Stimulated activated naive CD8-positive, alpha-beta T cell treated with anti-CD3 and anti-CD28 coated beads, Interleukin-15, Interleukin-2, amounts not matched to agents 100 ng/mL and 50 ng/mL, for 24 hours (primary cell): ENCODE results near the gene TMEM269.

Experiments used
- H3K27ac Mint-ChIP-seq: one replicate; pipeline ENCODE4 v1.8.0; 2021; ENCODE audit warnings: mild to moderate bottlenecking, mixed read lengths
- H3K27me3 Mint-ChIP-seq: one replicate; pipeline ENCODE4 v1.8.0; 2021; ENCODE audit warnings: mixed read lengths
- H3K36me3 Mint-ChIP-seq: one replicate; pipeline ENCODE4 v1.8.0; 2021; ENCODE audit warnings: low read depth, mixed read lengths
- H3K4me1 Mint-ChIP-seq: one replicate; pipeline ENCODE4 v1.8.0; 2021; ENCODE audit warnings: low read depth, mixed read lengths
- H3K4me3 Mint-ChIP-seq: one replicate; pipeline ENCODE4 v1.8.0; 2021; ENCODE audit warnings: mild to moderate bottlenecking, mixed read lengths
- H3K9me3 Mint-ChIP-seq: one replicate; pipeline ENCODE4 v1.8.0; 2021; ENCODE audit warnings: mixed read lengths

TMEM269 gene

DNA sequence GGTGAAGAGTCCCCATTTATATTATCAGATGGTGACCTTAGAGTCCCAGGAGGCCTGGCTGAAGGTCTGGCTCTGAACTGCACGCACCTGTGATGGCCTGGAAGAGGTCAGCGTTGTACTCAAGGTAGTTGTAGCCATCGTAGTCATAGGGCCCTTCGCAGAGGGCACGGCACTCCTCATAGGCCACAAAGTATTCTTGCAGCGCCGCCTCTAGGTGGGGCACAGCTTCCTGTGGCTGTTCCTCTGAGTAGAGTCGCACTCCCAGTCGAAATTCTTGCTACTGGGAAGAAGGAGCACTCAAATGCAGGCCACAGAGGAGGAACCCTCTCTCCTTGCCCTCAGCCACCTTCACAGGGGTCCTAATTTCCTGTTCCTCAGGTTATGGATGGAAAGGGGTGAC is 25.7 kb upstream of the TMEM269 start:
- H3K36me3 Mint-ChIP-seq, result peaks cover 56% of the 10 kb centered on the region
- no peak overlapping the region for H3K27ac Mint-ChIP-seq
- H3K9me3 Mint-ChIP-seq, result no peaks in the 10 kb centered on the region
- H3K4me3 Mint-ChIP-seq, result no peak overlapping the region
- peaks cover 2% of the 10 kb centered on the region for H3K4me1 Mint-ChIP-seq
- no peaks in the 10 kb centered on the region for H3K27me3 Mint-ChIP-seq

- H3K4me1 Mint-ChIP-seq, result peaks cover 2% of the 10 kb centered on the region
- no peaks in the 10 kb centered on the region for H3K27me3 Mint-ChIP-seq
- no peaks in the 10 kb centered on the region for H3K9me3 Mint-ChIP-seq
- H3K36me3 Mint-ChIP-seq, result peaks cover 34% of the 10 kb centered on the region
- no peak overlapping the region for H3K27ac Mint-ChIP-seq
- no peak overlapping the region for H3K4me3 Mint-ChIP-seq
Observed at GRCh38 chr1:42761567-42761966, 23.2 kb upstream of the TMEM269 start.

GRCh38 chr1:42762269-42762668 is 22.5 kb upstream of the TMEM269 start:
- Mint-ChIP-seq H3K4me1 (no peaks in the 10 kb centered on the region), H3K36me3 (peaks cover 27% of the 10 kb centered on the region), H3K4me3 (no peak overlapping the region), H3K27me3 (no peaks in the 10 kb centered on the region), H3K27ac (no peak overlapping the region), H3K9me3 (no peaks in the 10 kb centered on the region)

DNA sequence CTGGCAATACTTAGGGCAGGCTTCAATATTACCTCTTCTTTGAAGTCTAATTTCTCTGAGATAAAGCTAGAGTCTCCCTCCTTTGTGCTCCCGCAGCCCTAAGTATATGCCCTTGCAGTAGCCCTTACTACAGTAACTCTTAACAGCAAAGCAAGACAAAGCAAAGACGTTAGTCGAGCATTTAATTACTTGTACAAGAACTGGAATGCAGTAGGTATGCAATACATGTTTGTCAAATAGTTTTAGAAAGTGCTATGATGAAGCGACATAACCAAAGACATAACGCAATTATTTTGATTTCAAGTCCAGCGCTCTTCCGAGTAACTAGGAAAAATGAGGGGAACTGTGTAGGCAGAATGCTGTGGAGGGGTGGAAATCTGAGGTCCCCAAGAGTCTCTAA is 19.5 kb upstream of the TMEM269 start:
- H3K27me3 Mint-ChIP-seq, result no peaks in the 10 kb centered on the region
- no peaks in the 10 kb centered on the region for H3K9me3 Mint-ChIP-seq
- no peak overlapping the region for H3K27ac Mint-ChIP-seq
- no peak overlapping the region for H3K4me3 Mint-ChIP-seq
- peaks cover 27% of the 10 kb centered on the region for H3K4me1 Mint-ChIP-seq
- peaks cover 19% of the 10 kb centered on the region for H3K36me3 Mint-ChIP-seq

GRCh38 chr1:42765832-42766740 is 18.7 kb upstream of the TMEM269 start:
- H3K36me3 Mint-ChIP-seq, result peaks cover 26% of the 10 kb centered on the region
- no peaks in the 10 kb centered on the region for H3K9me3 Mint-ChIP-seq
- H3K27ac Mint-ChIP-seq, result no peak overlapping the region
- H3K4me3 Mint-ChIP-seq, result no peak overlapping the region
- peaks cover 32% of the 10 kb centered on the region for H3K4me1 Mint-ChIP-seq
- no peaks in the 10 kb centered on the region for H3K27me3 Mint-ChIP-seq

GRCh38 chr1:42766741-42767509 is 17.9 kb upstream of the TMEM269 start, which contains the start of the genes C1orf50 and P3H1:
Gene C1orf50, plus strand, starts transcription at chr1:42767249. Its CDS starts 63 bp downstream, at chr1:42767312.
Gene P3H1, minus strand, starts transcription at chr1:42767028. Its CDS starts 57 bp downstream, at chr1:42766971.
- H3K4me3 Mint-ChIP-seq, result no peak within 1 kb of the TSS
- H3K9me3 Mint-ChIP-seq, result no peaks in the 10 kb centered on the region
- H3K27ac Mint-ChIP-seq, result peak within 1 kb of the TSS; percentile 87
- H3K36me3 Mint-ChIP-seq, result peaks cover 21% of the 10 kb centered on the region
- H3K4me1 Mint-ChIP-seq, result peaks cover 34% of the 10 kb centered on the region
- H3K27me3 Mint-ChIP-seq, result no peaks in the 10 kb centered on the region

GRCh38 chr1:42767510-42768000 is 17.2 kb upstream of the TMEM269 start:
- no peaks in the 10 kb centered on the region for H3K9me3 Mint-ChIP-seq
- H3K4me1 Mint-ChIP-seq, result peaks cover 40% of the 10 kb centered on the region
- no peak overlapping the region for H3K4me3 Mint-ChIP-seq
- H3K27ac Mint-ChIP-seq, result peak overlapping the region; percentile 87
- no peaks in the 10 kb centered on the region for H3K27me3 Mint-ChIP-seq
- H3K36me3 Mint-ChIP-seq, result peaks cover 19% of the 10 kb centered on the region

DNA sequence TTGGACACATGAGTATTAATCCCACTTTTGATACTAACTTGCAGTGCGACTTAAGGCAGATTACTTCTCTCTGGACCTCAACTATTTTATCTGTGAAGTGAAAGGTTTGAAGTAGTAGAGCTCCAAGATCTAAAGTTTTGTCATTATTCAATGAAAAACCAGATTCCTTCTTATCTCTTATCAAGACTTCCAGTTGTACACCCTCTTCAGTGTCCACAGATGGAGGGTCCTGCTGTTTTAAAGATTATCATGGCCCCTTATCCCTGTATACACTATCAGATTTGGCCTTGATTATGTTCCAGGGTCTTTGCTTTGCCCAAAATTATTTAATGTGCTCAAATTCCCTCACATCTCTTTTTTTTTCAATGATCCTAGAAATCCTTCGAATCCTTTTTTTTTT is 16.6 kb upstream of the TMEM269 start:
- no peaks in the 10 kb centered on the region for H3K27me3 Mint-ChIP-seq
- H3K4me1 Mint-ChIP-seq, result peaks cover 44% of the 10 kb centered on the region
- H3K4me3 Mint-ChIP-seq, result no peak overlapping the region
- no peaks in the 10 kb centered on the region for H3K9me3 Mint-ChIP-seq
- H3K27ac Mint-ChIP-seq, result peak overlapping the region; percentile 87
- peaks cover 20% of the 10 kb centered on the region for H3K36me3 Mint-ChIP-seq

GRCh38 chr1:42769811-42770210 is 15.0 kb upstream of the TMEM269 start:
- peaks cover 27% of the 10 kb centered on the region for H3K36me3 Mint-ChIP-seq
- peaks cover 46% of the 10 kb centered on the region for H3K4me1 Mint-ChIP-seq
- no peak overlapping the region for H3K4me3 Mint-ChIP-seq
- H3K9me3 Mint-ChIP-seq, result no peaks in the 10 kb centered on the region
- no peak overlapping the region for H3K27ac Mint-ChIP-seq
- H3K27me3 Mint-ChIP-seq, result no peaks in the 10 kb centered on the region

DNA sequence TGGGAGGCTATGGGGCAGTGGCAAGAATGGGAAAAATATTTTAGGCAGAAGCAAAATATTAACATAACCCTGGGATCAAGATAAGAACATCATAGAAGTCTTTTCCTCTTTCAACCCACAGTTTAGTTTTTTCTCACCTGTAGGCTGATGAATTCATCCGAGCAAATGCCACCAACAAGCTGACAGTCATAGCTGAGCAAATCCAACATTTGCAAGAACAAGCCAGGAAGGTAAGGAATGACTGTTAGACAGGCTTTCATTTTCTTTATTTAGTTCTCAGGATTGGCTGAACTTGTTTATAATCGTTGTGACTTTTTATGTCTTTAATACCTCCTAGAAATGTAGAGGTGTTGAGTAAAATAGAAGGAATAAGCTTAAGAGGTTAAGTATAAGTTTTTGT is 11.4 kb upstream of the TMEM269 start:
- Mint-ChIP-seq H3K4me3 (no peak overlapping the region), H3K27ac (peak overlapping the region; percentile 24), H3K9me3 (no peaks in the 10 kb centered on the region), H3K27me3 (no peaks in the 10 kb centered on the region), H3K36me3 (peaks cover 57% of the 10 kb centered on the region), H3K4me1 (peaks cover 37% of the 10 kb centered on the region)

- Mint-ChIP-seq H3K27ac (no peak overlapping the region), H3K4me3 (no peak overlapping the region), H3K4me1 (peaks cover 28% of the 10 kb centered on the region), H3K36me3 (peaks cover 63% of the 10 kb centered on the region), H3K9me3 (no peaks in the 10 kb centered on the region), H3K27me3 (no peaks in the 10 kb centered on the region)
Observed at GRCh38 chr1:42774928-42775526, 9.8 kb upstream of the TMEM269 start.

- Mint-ChIP-seq H3K27me3 (no peaks in the 10 kb centered on the region), H3K9me3 (no peaks in the 10 kb centered on the region), H3K4me3 (no peak overlapping the region), H3K4me1 (peaks cover 21% of the 10 kb centered on the region), H3K27ac (no peak overlapping the region), H3K36me3 (peaks cover 68% of the 10 kb centered on the region)
Observed at GRCh38 chr1:42776502-42776901, 8.3 kb upstream of the TMEM269 start.

GRCh38 chr1:42777852-42778251 is 6.9 kb upstream of the TMEM269 start:
- H3K4me1 Mint-ChIP-seq, result peaks cover 13% of the 10 kb centered on the region
- no peaks in the 10 kb centered on the region for H3K27me3 Mint-ChIP-seq
- peaks cover 71% of the 10 kb centered on the region for H3K36me3 Mint-ChIP-seq

GRCh38 chr1:42779725-42780124 is 5.1 kb upstream of the TMEM269 start:
- Mint-ChIP-seq H3K4me3 (no peak overlapping the region), H3K36me3 (peaks cover 74% of the 10 kb centered on the region), H3K27me3 (no peaks in the 10 kb centered on the region), H3K4me1 (peaks cover 12% of the 10 kb centered on the region), H3K27ac (no peak overlapping the region), H3K9me3 (no peaks in the 10 kb centered on the region)

More at GRCh38 chr1:42777852-42778251, 6.9 kb upstream of the TMEM269 start:
- Mint-ChIP-seq H3K4me3 (no peak overlapping the region), H3K27ac (peak overlapping the region; percentile 3), H3K9me3 (no peaks in the 10 kb centered on the region)
